KOPT-K1 (cell line): ENCODE measurements around the gene MMP27.

Source experiments
- H3K27ac ChIP-seq: fragments of 200-600 bp; sonication (generic); 2 replicates; pipeline ENCODE4 v1.5.1; 2016; ENCODE audit warnings: antibody characterized with exemption, mild to moderate bottlenecking, low read depth, low read length; ENCODE audit not compliant: poor library complexity, severe bottlenecking
- H3K36me3 ChIP-seq: fragments of 200-600 bp; sonication (generic); 2 replicates; pipeline ENCODE4 v1.5.1; 2017; ENCODE audit warnings: antibody characterized with exemption, mild to moderate bottlenecking, low read length, moderate library complexity; ENCODE audit not compliant: insufficient read depth
- H3K9me3 ChIP-seq: fragments of 200-600 bp; sonication (generic); 2 replicates; pipeline ENCODE4 v1.5.1; 2017; ENCODE audit warnings: antibody characterized with exemption, low read length, mild to moderate bottlenecking; ENCODE audit not compliant: insufficient read depth, poor library complexity, severe bottlenecking

Gene MMP27

DNA sequence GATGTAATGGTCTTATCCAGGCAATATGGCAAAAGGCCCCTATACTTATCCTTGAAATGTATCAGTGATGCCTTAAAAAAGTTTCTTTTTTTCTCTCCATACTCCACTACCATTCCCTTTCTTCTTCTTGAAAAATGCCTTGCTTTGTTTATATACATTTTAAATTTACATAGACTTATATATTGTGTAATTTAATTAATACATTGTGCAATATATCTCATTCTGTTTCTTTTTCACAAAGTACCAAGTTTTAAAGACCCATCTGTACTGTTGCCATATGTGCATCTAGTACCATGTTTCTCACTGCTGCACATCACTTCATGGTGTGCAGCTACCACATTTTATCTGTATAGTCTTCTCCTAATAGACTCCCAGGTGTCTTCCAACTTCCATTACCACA is 11.7 kb upstream of the MMP27 start:
- Histone ChIP-seq H3K27ac (no peak overlapping the region), H3K36me3 (no peaks in the 10 kb centered on the region), H3K9me3 (no peaks in the 10 kb centered on the region)

DNA sequence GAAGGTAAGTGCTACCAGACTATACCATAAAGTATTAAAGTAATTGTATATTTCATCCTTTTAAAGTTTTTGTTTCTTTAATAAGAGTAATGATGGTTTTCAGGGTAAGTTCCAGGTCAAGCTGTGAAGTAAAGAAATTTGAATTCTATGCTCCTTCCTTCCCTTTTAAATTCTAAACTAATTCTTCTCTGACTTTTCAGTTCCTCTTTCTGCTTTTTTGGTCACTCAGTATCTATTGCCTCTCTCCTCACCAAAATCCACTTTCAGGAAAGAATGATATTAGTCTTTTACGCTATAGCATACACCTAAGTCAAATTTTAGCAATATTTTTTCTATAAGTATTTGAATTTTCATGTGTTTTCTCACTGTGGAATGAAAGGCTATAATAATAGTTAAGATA is 11.0 kb upstream of the MMP27 start:
- Histone ChIP-seq H3K9me3 (no peaks in the 10 kb centered on the region), H3K36me3 (no peaks in the 10 kb centered on the region), H3K27ac (no peak overlapping the region)

DNA sequence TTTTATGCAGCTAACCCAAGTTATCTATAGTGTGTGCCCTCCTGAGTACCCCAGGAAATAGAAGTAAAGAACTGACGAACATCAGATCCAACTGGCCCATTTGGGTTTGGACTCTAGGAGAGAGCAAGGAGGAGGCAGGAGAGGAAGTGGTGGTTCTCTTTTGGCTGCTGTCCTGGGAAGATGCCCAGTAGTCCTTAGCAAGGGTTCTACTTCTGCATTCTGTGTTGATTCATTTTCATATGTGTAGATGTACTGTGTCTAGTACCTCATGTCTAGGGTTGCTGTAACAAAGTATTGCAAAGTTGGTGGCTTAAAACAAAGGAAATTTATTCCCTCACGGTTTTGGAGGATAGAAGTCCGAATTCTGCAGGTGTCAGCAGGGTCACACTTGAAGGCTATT is 6.6 kb upstream of the MMP27 start:
- Histone ChIP-seq H3K27ac (no peak overlapping the region), H3K36me3 (no peaks in the 10 kb centered on the region), H3K9me3 (no peaks in the 10 kb centered on the region)

DNA sequence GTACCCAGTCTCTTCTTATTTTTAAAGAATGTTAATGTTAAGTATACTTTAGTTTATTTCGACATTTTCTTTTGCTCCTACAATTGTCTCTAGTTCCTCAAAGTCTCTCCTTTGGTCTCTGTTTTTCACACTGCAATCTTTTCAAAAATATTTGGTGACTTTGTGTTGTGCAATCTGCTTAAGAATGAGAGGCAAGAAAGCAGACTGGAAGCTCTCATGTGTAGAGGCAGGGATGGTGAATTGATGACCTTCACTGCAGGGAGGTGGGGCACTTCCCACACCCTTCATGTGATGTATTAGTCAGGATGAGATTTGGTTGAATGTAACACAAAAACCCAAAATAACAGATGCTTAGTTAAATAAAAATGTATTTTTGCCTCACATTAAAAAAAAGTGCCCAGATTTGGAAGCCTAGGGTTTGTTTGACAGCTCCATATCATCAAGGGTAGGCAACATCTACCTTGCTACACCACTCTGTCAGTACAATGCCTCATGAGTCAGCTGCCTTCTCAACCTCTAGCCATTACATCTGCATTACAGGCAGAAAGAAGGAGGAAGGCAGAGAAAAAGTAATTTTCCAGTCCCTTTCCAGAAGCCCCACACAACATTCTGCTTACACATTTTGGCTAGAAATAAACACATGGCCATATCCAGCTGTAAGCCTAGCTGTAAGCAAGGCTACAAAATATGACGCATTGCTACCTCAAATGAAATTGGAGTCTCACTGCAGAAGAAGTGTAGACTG is 3.8 kb upstream of the MMP27 start:
- H3K27ac ChIP-seq, result no peak overlapping the region
- no peaks in the 10 kb centered on the region for H3K36me3 ChIP-seq
- no peaks in the 10 kb centered on the region for H3K9me3 ChIP-seq

DNA sequence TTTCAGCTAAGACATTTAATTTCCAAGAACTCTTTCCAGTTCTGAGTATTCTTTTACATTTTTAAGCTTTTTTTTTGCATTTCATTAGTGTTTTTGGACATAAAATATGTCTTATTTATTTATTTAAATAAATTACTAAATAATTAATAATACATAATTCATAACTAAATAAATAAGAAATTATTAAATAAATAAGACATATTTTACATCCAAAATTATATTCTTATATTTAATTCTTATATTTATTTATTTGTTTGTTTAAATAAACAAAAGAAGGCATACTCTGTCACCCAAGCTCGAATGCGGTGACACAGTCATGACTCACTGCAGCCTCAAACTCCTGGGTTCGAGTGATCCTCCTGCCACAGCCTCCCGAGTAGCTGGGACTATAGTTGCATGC is 3.1 kb upstream of the MMP27 start:
- H3K36me3 ChIP-seq, result no peaks in the 10 kb centered on the region
- H3K27ac ChIP-seq, result no peak overlapping the region
- no peaks in the 10 kb centered on the region for H3K9me3 ChIP-seq

DNA sequence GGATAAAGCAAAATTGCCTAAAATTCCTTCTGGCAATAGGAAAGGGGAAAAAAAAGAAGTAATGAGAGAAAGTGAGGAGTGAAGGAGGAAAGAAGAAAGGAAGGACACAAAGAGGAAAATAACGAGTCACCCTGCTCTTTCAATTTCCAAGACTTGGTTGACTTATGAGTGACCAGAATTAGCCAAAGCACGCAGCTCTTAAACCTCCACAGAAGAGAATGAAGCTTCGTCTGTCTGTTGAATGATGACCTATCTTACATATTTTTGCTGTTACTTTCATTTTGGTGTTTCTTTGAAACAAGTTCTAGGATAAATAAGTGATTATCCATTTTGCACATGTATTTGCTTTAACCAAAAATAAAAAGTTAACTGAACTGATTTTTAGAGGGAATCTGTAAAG is 728 bp downstream of the MMP27 start:
- H3K9me3 ChIP-seq, result no peaks in the 10 kb centered on the region
- H3K27ac ChIP-seq, result no peak overlapping the region
- H3K36me3 ChIP-seq, result no peaks in the 10 kb centered on the region

DNA sequence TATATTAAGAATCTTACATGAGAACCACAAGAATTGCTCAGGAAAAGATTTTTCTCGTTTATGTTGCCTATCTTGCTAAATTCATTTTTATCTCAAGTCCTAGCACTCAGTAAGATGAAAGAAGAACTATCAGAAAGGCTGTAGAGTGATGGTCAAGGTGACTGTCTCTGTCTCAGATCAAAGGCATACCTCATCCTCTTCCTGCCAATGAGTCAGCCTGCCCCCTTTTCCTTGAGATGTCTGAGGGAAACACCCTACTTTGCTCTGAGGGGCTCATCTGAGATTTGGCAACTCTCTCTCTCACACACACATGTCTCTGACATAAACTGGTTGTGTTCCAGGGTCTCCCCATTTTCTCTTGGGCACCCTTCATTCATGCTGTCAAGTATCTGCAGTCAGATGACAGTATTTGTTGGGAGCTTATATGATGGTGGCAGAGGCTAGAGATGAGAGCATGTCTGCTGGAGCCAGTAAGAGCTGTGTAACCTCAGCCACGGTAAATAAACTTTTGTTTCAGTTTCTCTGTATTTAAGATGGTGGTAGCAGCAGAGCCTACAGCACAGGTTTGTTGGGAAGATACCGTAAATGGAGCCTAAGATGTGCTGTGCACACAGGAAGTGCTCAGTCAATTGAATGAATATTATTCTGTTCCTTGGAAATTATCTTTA is 1.6 kb downstream of the MMP27 start:
- Histone ChIP-seq H3K27ac (no peak overlapping the region), H3K36me3 (no peaks in the 10 kb centered on the region), H3K9me3 (no peaks in the 10 kb centered on the region)

DNA sequence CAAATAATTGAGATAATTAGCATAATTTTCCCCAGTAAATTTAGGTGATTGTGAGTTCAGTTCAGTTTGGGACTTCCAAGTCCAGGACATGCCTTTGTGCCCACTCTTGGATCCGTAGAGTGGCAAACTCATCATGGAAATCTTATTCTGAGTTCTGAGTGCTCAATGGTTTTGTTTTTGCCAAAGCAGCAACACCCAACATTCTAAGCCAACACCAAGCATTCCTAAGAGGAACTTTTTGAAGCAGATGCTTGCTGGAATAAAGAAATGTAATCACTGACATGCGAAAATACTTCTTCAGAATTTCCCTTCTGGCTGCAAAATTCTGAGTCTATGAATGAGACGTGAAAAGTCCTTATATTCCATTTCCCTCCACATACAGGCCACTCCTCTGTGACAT is 10.4 kb downstream of the MMP27 start:
- Histone ChIP-seq H3K36me3 (no peaks in the 10 kb centered on the region), H3K9me3 (no peaks in the 10 kb centered on the region), H3K27ac (no peak overlapping the region)

DNA sequence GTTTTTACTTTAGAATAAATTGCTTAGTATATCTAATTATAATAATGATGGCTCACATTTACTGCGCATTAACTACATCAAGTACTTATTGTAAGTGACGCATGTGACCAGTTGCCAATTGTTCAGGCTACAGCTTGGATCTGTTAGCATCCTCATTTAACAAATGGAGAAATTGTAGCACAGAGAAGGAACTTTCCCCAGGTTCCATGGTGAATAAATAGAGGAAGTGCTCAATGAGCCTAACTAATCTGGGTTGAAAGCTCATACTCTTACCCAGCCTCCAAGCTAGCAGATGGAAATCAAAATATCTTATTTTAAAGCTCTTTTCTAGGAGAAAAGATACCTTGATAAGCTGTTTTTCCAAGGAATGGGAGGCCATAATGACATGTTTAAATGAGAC is 19.8 kb downstream of the MMP27 start:
- H3K9me3 ChIP-seq, result no peaks in the 10 kb centered on the region
- H3K27ac ChIP-seq, result no peak overlapping the region
- H3K36me3 ChIP-seq, result no peaks in the 10 kb centered on the region

DNA sequence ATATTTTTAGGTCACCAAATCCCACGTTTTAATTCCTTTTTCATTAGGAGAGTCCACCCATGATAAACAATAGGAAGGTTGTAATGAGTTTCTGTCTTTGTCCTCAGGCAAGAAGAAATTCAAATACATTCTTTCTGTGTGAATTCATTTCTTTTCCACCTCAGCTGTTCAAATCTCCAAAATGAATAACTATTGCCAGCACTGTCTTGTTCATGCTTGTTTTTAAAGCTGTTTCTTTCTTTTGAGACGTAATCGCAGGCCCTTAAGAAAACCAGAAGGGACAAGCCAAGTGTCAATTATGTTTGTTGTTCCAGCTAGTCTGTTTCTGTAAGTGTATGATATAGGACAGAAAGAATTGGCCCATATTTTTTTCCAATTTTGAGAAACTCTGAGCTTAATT is 20.2 kb downstream of the MMP27 start:
- Histone ChIP-seq H3K9me3 (no peaks in the 10 kb centered on the region), H3K36me3 (no peaks in the 10 kb centered on the region), H3K27ac (no peak overlapping the region)

DNA sequence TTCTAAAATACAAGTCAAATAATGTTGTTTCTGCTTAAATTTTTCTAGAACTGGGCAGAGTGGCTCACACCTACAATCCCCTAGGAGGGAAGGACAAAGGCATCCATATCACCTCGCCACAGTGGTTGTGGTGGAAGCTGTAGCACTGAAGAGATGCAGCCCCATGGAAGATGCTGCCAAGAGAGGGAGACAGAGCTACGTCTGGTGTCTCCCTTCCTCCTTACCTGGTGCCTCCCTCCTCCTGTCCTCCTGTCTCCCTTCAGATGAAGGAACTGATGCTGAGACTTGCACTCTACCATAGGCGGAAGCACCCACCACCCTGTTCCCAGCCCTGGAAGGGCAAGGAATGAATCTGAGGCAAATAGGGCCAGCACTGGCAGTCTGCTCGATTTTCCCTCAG is 22.3 kb downstream of the MMP27 start:
- H3K9me3 ChIP-seq, result no peaks in the 10 kb centered on the region
- H3K27ac ChIP-seq, result no peak overlapping the region

DNA sequence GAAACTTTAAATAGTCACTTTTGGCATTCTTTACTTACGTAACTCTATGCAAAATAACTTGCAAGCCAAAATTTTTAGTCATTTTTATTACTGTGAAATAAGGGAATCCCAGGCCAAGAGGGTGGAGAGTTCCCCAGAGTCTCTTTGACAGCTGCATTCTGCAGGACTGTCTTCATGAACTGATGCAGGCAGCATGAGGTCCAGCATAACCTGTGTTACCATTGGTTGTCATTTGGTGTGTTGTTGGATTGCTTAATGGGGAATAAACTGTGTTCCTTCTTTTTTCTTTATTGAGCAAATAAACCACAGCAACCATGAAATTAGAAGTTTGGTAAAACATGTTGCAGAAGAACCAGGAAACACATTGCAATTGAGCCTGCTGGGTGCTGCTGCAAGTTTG is 24.6 kb downstream of the MMP27 start:
- Histone ChIP-seq H3K36me3 (no peaks in the 10 kb centered on the region), H3K9me3 (no peaks in the 10 kb centered on the region), H3K27ac (no peak overlapping the region)

More for the DNA sequence above, 22.3 kb downstream of the MMP27 start:
- H3K36me3 ChIP-seq, result no peaks in the 10 kb centered on the region

DNA sequence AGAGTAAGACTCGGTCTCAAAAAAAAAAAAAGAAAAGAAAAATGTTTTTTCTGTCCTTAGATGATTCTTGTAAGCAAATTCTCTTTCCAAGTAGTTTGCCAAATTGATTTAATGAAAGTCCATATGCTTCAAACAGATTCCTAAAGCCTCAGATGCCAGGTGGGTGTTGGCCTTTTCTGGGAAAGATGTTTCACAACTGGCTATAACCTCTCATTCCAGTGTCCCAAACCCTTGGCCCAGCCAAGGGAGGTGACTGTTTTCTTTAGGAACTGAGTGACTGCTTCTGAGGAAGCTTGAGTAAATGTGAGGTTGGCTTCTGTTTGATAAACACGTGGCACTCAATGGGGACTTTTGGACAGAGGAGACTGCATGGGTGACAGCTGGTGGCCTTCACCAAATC is 27.5 kb downstream of the MMP27 start:
- Histone ChIP-seq H3K36me3 (no peaks in the 10 kb centered on the region), H3K27ac (no peak overlapping the region), H3K9me3 (no peaks in the 10 kb centered on the region)

DNA sequence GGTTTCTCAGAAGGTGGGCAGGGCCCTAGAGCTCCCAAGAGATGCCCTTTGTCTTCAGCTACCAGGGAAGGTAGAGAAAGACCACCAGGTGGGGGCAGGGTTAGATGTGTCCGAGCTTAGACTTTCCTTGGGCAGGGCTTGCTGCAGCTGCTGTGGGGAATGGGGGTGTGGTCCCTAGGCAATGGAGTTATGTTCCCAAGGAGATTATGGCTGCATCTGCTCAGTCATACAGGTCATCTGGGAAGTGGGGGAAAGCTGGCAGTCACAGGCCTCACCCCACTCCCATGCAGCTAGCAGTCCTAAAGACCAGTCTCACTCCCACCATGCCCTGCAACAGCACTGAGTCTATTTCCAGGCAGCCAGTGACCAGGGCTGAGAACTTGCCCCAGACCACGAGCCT is 29.5 kb downstream of the MMP27 start:
- Histone ChIP-seq H3K9me3 (no peaks in the 10 kb centered on the region), H3K36me3 (no peaks in the 10 kb centered on the region), H3K27ac (no peak overlapping the region)

DNA sequence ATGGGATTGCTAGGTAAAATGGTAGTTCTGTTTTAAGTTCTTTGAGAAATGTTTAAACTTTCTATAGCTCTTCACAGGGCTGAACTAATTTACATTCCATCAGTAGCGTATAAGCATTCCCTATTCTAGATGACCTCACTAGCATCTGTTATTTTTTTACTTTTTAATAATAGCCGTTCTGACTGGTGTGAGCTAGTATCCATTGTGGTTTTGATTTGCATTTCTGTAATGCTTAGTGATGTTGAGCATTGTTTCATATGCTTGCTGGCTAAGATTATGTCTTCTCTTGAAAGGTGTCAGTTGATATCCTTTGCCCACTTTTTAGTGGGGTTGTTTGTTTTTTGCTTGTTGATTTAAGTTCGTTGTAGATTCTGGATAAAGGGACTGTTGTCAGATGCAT is 35.9 kb downstream of the MMP27 start:
- Histone ChIP-seq H3K27ac (no peak overlapping the region), H3K9me3 (no peaks in the 10 kb centered on the region), H3K36me3 (no peaks in the 10 kb centered on the region)

DNA sequence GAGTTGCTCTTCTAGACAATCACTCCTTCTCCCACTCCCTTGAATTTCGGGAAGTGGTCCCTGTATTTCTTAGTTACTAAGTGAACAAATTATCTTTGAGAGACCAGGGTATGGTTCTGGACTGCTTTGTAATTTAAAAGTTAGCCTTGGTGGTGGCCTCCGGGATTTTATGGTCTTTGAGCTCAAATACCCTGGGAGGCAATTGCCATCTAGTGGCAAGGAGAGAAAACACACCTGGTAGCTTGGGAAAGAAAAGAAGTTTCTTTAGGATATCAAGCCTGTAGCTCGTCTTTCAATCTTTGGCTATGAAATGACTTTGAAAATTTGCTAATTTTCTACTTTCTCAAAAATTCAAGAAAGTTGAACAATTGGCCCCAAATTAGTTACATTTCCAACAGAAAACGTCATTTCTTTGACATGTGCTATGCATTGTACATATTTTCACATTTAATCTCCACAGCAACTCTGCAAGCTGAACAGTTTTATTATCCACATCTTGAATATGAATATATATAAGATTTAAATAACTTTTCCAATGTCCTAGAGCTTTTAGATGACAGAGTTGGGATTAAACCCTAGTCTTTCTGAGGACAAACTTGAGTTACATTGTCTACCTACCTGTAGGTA is 39.1 kb downstream of the MMP27 start:
- Histone ChIP-seq H3K9me3 (no peaks in the 10 kb centered on the region), H3K27ac (no peak overlapping the region), H3K36me3 (no peaks in the 10 kb centered on the region)
